GM21367 (cell line): ENCODE data around the gene SCNN1A.

Experiments
- ATAC-seq: cut with Tn5 transposase; IDR thresholded peaks from one replicate; pipeline ENCODE4 v1.9.1; 2021; ENCODE audit not compliant: unreplicated experiment

Gene SCNN1A

DNA sequence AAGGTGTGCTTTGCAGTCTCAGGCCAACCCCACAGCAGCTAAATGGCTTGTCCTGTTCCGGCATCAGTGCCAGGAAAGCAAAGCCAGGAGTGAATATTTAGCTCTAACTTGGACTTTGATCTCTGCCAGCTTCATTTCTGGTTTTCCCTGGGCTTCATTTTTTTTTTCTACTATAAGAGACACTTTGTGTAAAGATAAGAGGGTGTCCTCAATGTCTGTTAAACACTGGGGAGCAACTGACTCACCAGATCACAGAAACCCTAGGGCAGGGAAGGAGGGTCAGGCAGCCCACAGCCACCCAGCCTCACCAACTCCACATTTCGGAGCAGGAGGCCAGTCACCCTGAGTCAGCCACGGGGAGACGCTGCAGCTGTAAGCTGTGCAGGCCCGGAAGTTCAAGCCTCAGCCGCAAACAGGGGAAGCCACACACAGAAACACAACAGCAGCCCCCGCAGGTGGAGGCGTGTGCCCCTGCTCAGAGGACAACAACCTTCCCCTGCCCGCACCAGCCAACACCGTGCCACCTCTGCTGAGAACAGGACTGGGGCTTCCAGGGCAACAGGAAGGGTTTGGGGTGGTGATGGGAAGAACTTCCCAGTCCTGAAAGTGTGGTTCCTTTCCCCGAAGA, 39.8 kb downstream of the SCNN1A start:
- ATAC-seq: peak; percentile 43

DNA sequence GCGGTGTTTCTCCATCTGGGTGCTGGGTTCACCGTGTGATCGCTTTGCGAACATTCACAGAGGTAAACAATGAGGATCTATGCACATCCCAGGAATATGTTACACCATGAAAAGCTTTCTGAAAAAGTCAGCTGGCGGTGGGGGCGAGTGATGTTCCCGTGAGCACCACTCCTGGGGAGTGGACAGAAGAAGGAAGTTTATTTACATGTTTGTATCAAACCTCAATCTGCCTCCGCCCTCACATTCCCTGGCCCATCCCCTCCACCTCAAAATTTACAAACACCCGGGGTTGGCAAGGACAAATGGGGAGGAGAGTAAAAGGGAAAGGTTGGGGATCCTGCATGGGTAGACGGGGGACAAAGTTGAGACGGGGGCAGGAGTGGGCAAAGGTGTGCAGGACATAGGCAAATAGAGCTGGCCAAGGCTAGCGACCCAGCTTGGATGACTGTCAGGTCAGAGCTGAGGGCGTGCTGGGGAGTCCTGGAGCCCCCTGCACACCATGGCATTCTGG, 40.4 kb downstream of the SCNN1A start:
- no peak for ATAC-seq

- ATAC-seq: no peak
Measured at GRCh38 chr12:6334359-6334758, 41.0 kb downstream of the SCNN1A start.

DNA sequence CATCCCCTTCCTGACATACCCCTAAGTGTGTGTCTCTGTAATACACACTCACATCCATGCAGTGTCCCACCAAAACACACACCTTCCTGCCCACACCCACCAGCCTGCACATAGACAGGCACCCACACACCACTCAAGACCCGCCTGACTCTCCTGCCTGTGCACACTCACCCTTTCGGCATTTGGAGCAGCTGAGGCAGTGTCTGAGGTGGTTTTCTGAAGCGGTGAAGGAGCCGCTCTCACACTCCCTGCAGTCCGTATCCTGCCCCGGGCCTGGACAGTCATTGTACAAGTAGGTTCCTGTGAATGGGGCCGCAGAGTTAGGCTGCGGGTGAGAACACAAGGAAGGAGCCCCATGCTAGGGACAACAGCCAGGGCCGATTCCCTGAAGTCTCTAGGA, 41.8 kb downstream of the SCNN1A start:
- no peak for ATAC-seq

DNA sequence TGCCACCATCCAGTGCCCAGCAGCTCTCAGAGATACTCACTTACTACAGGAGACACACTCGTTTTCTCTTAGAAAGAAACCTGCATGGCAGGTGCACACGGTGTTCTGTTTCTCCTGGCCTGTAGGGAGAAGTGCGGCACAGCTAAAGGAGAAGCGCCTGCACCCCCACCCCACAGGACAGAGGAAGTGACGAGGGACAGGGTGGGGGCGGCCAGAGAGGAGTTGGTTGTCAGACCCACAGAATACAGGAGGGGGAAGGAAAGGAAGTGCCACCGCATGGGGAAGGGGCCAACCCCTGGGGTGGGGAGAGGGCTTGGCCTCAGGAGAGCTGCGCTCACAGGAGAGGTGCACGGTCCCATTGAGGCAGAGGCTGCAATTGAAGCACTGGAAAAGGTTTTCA, 42.3 kb downstream of the SCNN1A start:
- ATAC-seq: no peak

- ATAC-seq: no peak
Measured at GRCh38 chr12:6332459-6332858, 42.9 kb downstream of the SCNN1A start.

- ATAC-seq: no peak
Measured at GRCh38 chr12:6330999-6331714, 44.2 kb downstream of the SCNN1A start.

GRCh38 chr12:6330192-6330591, 45.2 kb downstream of the SCNN1A start:
- ATAC-seq: no peak

DNA sequence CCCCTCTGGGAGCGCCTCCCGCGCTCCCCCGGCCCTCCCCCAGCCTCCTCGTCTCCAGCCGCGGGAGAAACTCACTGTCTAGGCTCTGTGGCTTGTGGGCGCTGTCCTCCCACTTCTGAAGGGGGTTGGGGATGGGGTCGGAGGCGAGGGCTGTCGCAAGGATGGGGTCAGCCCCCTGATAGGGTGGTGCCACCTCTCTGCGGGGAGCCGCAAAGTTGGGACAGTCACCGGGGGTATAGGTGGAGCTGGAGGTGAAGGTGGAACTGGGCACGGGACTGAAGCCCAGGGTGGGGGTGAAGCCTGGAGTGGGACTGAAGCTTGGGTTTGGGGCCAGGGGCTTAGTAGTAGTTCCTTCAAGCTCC, 45.7 kb downstream of the SCNN1A start:
- no peak for ATAC-seq

- no peak for ATAC-seq
Measured at GRCh38 chr12:6328945-6329702, 46.2 kb downstream of the SCNN1A start.

- ATAC-seq: no peak
Measured at GRCh38 chr12:6328045-6328779, 47.2 kb downstream of the SCNN1A start.

DNA sequence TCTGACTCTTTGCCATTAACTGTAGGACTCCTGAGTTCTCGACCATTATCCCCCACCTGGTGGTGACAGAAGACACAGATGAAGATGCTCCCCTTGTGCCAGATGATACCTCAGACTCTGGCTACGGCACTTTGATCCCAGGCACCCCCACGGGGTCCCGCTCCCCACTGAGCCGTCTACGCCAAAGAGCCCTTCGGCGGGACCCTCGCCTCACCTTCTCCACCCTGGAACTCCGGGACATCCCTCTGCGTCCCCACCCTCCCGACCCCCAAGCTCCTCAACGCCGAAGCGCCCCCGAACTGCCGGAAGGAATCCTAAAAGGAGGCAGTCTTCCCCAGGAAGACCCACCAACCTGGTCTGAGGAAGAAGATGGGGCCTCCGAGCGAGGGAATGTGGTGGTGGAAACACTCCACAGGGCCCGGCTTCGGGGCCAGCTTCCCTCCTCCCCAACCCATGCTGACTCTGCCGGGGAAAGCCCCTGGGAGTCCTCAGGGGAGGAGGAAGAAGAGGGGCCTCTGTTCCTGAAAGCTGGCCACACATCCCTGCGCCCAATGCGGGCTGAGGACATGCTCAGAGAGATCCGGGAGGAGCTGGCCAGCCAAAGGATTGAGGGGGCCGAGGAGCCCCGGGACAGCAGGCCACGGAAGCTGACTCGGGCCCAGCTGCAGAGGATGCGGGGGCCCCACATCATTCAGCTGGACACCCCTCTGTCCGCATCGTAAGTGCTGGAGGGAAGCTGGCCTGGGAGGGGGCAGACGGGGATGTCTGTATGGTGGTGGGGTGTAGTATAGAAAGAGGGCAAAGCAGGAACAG, 47.9 kb downstream of the SCNN1A start:
- no peak for ATAC-seq

- no peak for ATAC-seq
Measured at GRCh38 chr12:6326316-6327228, 48.8 kb downstream of the SCNN1A start.

- ATAC-seq: no peak
Measured at GRCh38 chr12:6324936-6325750, 50.2 kb downstream of the SCNN1A start.

GRCh38 chr12:6323995-6324711, 51.2 kb downstream of the SCNN1A start:
- ATAC-seq: no peak

DNA sequence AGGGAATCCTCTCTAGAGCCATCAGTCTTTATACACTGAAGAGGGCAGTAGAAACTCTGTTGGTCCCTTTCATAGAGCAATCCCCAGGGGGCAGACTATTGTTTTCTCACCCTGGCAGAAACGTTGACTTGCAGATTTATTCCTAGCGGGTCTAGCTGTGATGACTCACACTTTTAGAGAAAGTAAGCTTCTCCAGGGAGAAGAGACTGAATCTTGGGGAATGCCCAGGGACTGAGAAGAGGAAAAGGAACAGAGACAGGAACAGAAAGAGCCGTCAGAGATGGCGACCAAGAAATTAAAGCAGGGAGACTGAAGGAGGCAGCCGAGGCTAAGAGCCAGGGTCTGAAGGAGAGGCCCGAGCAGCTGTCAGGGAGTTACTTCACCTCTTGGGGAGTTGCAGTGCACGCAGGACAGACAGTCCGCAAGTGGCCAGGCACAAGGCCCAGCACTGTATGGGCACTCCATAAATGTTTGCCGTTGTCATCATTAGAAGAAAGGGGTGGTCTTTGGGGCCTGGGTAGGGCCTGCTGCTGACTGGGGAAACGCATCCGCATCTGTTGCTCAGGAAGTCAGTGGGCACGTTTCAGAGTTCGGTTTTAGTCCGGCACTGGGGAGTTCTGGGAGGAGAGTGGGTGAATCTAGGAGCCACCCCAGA, 51.9 kb downstream of the SCNN1A start:
- peak; percentile 56 for ATAC-seq

DNA sequence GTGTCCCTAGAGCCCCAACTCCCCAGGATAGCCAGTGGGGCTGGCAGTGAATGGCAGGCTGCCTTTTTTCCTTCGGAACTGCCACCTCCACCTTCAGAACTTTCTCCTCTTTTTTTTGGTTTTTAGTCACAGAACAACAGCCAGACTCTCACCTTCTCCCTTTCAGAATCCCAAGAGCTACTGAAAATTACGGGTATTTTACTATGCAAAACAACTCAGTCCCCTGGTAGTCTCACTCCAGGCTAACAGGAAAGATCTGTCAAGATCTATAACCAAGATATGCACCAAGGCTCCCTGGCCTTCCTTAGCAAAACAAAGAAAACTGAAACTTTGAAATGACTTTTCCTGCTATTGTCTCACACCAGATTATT, 52.4 kb downstream of the SCNN1A start:
- no peak for ATAC-seq
